M059J (cell line): ENCODE results near the gene RAB19. TPM values are rescaled to one million over a fixed set of nuclear protein-coding genes. Genes with fewer than 3 reads are reported as not detected.
"Not testable (repeated sequence)": the region's sequence is repeated elsewhere in the genome, so short reads cannot be mapped to it uniquely, and the experiment has no call there.

Experiments used
- DNase-seq: peaks from one replicate; pipeline ENCODE4 v3.0.0-alpha.2; 2012; ENCODE audit warnings: low read depth
- total RNA-seq: library from RNA; depleted of rRNA; stranded (reverse); fragments of >200 nt; shearing (Covaris generic); gene quantifications from 2 replicates; pipeline ENCODE4 v1.2.3, GENCODE V29; 2014

Gene RAB19
- total RNA-seq, 1 experiment from 2014 or later = not detected

DNA sequence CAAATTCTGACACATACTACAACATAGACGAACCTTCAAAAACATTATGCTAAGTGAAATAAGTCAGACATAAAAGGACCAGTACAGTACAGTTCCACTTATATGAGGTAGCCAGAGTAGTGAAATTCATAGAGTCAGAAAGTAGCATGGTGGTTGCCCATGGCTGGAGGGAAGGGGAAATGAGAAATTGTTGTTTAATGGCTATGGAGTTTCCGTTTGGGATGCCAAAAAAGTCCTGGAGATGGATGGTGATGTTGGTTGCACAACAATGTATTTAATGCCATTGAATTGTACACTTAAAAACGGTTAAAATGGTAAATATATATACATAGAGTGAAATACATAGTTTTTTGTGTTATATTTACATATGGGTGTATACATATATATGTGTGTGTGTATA is 3.5 kb upstream of the RAB19 start:
- DNase-seq = no peak

DNA sequence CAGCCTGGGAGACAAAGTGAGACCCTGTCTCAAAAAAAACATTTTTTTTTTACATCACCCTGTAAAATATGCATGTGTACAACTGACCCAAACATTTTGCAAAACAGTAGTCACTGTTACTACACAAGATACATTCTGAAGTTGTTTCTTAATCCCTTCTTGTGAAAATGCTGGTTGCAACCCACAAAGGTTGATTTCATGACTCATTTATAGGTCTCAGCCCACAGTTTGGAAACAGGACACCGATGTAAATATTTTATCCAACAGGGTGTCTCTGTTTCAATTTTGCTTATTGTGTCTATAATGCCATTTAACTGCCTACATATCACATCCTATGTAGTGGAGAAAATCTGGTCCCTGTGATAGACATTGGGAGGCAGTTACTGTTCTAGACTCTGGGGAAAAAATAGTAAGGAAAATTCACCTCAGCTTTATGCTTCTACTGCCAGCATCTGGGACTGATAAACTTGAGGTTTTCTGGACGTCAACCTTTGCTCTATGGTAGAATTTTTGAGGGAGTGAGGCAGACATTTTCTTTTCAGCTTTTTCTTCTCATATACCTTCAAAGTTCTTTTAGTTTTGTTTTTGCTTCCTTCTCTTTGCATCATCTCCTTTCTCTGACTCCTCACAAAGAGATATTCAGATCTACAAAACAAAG is 1.6 kb upstream of the RAB19 start:
- DNase-seq = peak; percentile 76

DNA sequence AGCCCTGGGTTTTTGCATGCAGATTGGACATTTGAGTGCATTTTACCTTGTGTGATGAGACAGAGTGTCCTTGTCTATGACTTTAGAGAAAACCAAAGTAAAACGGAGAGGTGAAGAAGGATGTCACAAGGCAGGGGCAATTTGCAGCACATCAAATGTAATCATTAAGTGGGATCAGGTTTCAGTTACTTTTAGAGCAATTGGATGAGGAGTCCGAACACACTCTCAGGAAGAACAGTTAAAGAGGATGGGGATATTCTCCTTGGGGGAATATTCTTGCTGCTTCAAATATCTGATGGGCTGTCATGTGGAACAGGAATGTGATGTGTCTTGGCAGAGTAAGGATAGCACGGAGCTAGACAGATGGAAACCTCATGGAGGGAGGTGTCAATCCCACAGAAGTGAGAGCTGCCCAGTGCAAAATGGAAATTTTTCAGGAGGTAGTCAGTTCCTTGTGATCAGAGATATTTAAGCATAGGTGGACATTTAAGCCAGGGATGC is 757 bp downstream of the RAB19 start:
- DNase-seq = peak; percentile 40

DNA sequence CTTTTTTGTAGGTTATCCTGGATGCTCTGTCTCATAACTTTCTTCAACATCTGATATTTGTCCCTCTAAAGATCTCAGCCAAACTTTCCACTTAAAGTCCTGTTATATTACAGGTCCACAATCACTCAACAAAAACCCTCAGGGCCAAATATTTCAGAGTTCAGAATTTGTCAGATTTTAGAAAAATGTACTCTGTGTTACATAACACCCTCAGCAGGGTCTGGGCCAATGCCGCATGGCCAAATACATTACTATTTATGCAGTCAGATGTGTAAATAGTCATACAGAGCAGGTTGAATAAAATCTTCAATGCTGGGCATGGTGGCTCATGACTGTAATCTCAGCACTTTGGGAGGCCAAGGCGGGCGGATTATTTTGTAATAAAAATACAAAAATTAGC is 11.5 kb downstream of the RAB19 start:
- DNase-seq = no peak

DNA sequence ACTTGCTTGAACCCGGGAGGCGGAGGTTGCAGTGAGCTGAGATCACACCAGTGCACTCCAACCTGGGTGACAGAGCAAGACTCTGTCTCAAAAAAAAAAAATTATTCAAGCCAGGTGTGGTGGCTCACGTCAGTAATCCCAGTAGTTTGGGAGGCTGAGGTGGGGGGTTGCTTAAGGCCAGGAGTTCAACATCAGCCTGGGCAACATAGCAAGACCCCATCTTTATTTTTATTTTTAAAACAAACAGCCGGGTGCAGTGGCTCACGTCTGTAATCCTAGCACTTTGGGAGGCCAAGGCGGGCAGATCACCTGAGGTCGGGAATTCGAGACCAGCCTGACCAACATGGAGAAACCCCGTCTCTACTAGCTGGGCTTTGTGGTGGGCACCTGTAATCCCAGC is 12.0 kb downstream of the RAB19 start:
- not testable (repeated sequence) for DNase-seq

DNA sequence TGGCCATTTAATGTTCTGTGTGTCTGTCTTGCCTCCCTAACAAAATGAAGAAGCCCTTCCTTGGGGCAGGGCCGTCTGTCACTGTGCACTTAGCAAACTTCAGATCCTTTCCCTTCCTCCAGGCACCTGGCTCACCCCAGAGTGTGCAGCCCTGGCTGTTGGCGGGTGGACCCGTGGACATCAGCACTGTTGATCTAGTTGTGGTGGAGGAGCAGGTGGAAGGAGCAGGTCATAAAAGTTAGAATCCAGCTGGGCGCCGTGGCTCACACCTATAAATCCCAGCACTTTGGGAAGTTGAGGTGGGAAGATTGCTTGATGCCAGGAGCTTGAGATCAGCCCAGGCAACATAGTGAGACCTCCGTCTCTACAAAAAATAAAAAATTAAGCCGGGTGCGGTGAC is 12.7 kb downstream of the RAB19 start:
- DNase-seq = no peak

DNA sequence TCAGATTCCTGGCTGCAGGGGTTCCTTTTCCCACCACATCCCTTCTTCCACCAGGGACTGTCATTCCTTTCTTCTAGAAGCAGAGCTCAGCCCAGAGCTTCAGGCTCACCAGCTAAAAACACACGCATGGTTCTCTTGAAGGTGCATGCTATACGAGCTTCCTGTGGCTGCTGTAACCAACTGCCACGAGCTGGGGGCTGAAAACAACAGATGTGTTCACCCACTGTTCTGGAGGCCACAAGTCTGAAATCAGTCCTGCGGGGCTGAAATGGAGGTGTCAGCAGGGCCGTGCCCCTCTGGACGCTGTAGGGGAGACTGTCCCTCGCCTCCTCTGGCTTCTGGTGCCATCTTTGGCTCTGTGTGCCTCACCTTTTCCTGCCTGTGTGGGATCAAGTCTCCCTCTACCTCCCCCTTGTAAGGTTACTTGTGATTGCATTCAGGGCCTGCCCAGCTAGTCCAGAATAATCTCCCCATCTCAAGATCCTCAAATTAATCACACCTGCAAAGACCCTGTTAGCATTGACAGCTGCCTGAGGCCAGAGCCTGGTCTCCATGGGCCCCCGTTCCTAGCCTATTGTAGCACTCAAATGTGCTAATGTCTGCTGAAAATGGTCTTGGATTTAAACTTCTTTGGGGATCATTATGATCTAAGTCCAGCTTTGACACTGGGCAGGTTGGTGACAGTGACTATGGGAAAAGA is 13.7 kb downstream of the RAB19 start:
- no peak for DNase-seq

DNA sequence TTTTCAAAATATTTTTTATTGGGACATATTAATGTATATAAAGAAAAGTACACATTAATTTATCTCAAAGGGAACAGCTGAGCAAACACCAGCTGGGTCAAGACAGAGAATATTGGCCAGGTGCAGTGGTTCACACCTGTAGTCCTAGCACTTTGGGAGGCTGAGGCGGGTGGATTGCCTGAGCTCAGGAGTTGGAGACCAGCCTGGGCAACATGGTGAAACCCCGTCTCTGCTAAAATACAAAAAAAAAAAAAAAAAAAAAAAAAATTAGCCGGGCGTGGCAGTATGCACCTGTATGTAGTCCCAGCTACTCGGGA is 14.3 kb downstream of the RAB19 start:
- DNase-seq = not testable (repeated sequence)

DNA sequence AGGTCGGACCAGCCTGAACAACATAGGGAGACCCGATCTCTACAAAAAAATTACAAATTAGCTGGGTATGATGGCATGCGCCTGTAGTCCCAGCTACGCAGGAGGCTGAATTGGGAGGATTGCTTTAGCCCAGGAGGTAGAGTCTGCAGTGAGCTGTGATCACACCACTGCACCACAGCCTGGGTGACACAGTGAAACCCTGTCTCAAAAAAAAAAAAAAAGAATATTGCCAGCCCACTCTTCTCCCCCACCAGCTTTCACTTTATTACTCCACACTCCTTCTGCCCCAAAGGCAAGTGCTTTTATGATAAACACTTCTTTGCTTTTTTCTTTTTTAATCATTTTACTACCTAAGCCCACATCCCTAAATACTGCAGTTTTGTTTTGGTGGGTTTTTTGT is 14.8 kb downstream of the RAB19 start:
- DNase-seq = no peak

DNA sequence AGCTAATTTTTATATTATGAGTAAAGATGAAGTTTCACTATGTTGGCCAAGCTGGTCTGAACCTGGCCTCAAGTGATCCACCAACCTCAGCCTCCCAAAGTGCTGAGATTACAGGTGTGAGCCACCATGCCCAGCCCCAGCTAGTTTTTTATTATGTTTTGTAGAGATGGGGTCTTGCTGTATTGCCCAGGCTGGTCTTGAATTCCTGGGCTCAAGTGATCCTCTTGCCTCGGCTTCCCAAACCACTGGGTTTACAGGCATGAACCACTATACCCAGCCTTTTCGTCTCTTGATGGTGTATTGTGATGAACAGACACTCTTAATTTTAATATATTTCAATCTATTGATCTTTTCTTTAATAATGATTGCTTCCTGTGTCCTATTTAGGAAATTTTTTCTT is 17.7 kb downstream of the RAB19 start:
- DNase-seq = no peak

DNA sequence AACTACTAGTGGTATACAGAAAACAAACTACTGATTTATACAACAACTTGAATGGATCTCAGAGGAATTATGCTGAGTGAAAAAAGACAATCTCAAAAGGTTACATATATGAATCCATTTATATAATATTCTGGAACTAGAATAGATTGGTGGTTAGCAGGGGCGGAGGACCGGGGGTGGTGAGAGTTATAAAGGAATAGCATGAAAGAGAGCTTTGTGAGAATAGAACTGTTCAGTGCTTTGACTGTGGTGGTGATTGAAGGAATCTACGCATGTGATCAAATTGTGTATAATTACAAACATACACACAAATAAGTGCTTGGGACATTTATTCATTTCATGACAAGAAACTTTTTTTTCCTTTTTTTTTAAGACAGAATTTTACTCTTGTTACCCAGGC is 19.6 kb downstream of the RAB19 start:
- no peak for DNase-seq

DNA sequence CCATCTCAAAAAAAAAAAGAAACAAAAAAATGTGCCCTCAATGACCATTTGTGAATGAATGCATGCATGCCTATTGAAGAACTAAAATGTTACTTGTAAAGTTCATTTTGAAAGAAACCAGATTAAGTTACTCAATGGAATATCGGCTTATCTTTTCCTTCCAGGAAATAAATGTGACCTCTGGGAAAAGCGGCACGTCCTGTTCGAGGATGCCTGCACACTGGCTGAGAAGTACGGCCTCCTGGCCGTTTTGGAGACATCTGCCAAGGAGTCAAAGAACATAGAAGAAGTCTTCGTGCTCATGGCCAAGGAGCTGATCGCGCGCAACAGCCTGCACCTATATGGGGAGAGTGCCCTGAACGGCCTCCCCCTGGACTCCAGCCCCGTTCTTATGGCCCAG is 21.9 kb downstream of the RAB19 start:
- no peak for DNase-seq

DNA sequence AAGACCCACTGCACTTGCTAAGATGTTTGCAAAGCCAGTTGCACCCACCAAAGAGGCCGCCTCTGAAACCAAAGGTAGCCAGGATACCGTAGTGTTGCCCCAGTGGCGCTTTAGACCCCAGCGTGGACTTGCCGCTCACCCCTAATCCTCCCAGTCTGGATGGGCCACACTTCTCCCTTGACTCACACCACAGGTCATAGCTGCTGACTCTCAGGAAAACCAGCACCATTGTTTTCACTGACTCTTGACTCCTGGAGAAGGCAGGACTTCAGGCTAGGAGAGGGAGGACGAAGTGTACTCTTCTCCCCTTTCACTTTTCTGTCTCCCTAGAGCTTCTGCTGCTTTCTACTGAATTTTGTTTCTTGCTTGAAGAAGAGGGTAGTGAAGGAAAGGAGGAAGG is 22.3 kb downstream of the RAB19 start:
- no peak for DNase-seq

DNA sequence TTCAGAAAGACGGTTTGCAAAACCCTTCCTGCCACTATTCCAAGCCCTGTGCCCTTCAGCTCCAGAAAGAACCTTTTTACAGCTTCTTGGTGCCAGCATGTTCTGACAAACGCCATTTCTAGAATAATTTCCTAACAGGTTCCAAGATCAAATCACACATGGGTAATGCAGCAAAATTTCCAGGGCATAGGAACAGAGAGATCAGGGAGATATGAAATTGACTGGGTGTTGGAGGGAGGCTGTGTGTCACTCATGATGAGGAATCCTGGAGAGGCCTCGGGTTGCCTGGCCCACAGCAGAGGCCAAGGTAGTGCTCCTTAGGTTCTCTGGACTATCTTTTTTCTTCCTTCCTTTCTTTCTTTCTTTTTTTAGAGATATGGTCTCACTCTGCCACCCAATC is 29.5 kb downstream of the RAB19 start:
- no peak for DNase-seq

DNA sequence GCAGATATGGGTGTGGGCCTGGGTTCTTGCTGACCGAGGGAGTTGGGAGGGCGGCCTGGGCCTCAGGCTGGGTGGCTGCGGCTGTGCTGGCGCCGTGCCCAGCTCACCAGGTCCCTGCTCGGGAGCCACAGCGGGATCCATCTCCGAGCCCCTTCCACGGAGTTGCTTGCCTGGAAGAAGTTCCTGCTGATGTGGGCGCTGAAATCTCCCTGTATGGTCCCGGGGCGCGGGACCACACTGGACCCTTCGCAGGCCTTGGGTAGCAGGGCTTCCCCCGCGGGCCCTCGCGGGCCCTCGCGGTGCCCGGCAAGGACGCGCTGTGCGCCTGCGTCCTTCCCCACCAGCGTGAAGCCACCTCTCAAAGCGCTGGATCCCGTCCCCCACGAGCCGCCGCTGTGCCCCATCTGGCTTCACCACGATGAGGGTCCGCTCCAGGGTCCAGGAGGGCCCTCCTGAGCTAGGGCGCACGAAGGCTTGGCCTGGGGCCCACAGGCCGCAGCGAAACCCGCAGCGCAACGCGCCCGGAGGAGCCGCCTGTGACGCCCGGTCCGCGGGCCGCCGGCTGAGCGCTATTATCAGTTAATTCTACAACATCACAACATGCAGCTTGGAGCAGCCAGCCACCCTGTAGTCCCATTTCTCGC is 31.5 kb downstream of the RAB19 start:
- no peak for DNase-seq

DNA sequence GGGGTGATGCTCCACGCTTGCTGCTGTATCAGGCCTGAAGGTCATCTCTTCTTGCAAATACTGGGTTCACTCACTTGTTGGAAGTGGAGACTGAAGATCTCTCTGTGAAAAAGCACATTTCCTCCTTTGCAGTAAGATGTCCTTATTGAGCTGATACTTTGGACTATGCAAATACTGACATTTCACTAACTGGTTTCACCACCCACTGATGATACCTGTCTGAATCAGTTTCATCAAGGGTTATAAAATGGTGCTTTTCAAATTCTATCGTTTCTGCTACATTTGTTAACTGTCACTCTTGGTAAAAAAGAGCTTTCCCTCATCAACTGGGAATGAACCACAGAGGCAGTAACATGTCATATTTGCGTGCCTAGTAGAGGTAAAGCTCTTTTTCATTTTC is 35.5 kb downstream of the RAB19 start:
- no peak for DNase-seq

DNA sequence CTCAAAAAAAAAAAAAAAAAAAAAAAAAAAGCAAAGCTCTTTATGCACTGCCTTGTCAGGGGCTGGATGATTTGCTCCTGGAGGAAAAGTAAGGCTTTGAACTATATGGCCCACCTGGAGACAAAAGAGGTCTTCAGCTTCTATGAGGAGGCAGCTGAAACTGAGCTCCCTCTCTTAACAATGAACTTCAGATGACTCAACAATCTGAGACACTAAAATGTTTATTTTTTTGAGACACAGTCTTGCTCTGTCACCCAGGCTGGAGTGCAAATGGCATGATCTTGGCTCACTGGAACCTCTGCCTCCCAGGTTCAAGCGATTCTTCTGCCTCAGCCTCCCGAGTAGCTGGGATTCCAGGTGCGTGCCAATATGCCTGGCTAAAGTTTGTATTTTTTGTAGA is 36.7 kb downstream of the RAB19 start:
- peak; percentile 59 for DNase-seq

DNA sequence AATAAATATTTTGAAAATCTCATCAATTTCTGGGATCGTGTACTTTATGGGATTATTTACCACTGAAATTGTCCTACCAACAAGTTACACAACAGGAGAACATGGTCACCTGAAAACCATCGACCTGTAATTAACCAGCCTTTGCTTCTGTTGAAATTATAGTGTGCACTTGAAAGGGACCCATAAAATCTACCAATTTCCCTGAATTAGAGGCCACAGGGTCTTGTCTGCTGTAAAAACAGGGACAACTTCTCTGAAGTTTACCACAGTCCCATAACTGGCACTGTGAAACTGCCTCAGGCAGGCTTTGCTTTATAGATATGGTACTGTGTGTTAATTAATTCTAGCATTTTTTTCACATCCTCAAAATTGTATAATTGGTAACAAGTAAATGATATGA is 37.7 kb downstream of the RAB19 start:
- no peak for DNase-seq

DNA sequence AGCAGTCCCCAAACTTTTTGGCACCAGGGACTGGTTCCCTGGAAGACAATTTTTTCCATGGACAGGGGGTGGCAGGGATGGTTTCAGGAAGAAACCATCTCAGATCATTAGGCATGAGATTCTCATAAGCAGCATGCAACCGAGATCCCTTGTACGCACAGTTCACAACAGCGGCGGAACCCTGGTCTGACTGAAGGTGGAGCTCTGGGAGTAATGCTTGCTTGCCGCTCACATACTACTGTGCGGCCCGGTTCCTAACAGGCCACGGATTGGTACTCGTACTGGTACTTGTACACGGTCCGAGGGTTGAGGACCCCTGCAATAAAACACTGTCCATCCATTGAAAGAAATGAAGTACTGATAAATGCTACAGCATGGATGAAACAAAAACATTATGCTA is 42.6 kb downstream of the RAB19 start:
- no peak for DNase-seq

DNA sequence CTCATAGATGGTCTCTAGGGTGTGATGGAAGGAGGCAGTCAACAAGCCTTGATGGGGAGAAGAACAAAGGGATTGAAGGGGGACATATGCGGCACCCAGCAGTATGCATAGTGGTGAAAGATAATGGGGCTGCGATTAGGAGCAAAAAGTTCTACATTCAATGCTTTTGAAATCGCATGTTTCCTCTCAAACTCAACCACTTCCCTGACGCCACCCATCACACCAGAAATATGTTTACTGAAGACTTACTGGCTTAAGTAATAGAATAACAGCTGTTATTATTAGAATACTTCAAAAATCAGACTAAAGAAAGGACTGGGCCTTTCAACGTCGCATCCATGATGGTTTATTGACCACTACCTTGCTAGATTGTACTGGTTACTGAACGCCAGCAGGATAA is 44.0 kb downstream of the RAB19 start:
- no peak for DNase-seq

DNA sequence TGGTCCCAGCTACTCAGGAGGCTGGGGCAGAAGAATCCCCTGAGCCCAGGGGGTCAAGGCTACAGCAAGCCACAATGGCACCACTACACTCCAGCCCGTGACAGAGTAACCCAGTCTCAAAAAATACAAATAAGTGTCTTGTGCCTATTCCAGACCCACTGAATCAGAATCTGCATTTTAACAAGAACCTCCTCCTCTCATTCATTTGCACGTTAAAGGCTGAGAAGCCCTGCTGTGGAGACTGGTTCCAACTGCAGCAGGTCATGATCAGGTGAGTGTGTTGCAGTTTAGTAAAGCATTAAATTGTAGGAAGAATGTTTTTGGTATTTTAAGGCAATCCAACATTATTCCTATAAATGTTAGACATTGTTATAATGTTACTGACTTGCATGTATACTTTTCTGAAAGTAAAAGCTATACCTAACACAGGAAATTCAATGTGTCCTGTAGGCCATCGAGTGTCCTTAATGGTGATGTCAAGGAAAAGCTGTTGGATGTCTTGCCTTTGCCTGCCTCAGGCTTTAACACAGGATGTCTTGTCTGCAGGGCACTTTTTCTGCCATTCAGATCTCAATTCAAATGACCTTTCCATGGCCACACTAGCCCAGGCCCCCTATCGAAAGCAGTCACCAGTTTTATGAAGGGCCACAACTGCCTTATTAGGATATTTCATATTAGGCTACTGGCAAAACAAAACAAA is 45.1 kb downstream of the RAB19 start:
- no peak for DNase-seq

DNA sequence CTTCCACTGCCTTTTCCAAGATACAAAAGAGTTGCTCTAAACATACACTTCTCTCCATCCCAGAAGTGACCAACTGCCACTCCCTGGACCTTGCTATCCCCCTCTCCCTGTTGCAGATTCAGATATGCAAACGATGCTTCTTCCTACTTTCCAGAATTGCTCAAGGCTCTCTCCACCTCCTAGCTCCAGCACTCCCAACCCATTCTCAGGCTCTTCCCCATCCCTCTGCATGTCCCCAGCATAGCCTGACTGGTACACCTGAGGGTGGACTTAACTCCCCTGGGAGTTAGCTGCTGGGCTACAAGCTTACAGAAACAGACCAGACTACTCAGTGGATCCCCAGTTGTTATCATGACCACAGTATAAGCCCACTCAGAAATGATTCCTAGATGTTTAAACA is 47.9 kb downstream of the RAB19 start:
- DNase-seq = no peak

DNA sequence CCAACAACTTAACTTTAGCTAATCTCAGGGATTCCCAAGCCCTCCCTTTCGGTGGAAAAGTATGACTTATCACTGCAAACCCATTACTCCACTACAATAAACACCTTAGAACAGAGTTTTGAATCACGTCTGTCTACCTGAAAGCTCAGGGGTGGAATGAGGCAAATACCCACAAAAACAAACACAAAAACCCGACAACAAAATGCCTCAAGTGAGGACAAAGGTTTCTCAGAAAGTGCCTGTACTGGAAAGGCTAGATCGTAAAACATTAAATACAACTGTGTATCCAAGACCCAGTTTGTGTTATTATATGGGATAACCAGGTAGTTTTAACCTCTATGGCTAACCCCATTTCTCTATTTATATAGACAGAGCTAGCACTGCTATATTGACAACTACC is 49.4 kb downstream of the RAB19 start:
- DNase-seq = no peak
